ENCODE data around the gene CERK.

CERK gene

DNA sequence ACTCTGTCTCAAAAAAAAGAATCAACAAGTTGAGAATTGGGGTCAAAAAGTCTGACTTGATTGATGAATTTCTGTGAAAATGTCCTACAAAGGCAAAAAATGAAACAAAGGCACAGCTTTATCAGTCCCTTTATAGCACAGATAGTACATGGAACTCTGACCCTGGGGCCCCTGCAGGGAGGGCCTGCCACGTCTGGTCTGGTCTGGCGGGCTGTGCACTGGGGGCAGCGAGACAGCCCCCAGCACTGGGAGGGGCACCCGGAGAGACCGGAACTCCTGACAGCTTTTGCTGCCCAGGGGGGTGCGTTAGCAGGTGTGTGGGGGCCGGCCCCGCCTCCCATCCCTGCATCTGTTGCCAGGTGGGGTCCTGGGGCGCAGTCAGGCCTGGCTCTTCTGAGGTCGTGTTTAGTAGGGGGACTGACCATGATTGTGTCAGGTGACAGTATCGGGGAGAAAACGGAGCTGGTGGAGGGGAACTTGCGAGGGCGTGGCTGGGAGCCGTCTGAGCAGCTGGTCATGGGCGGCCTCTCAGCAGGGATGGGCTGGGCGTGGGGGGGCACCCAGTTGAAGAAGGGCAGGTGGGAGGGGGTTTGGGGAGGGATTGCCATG is 66.1 kb downstream of the CERK start:
- TF ChIP-seq GATA3 (IDR thresholded peaks at IDR 0.05; ENCODE audit: low read depth, low read length) (no peak), GATA2 (IDR thresholded peaks at IDR 0.05; ENCODE audit: low read depth, low read length) (no peak)

GRCh38 chr22:46669201-46669600 is 68.9 kb downstream of the CERK start:
- no peak for TF ChIP-seq GATA3 (IDR thresholded peaks at IDR 0.05; ENCODE audit: low read depth, low read length)
- no peak for TF ChIP-seq GATA2 (IDR thresholded peaks at IDR 0.05; ENCODE audit: low read depth, low read length)

DNA sequence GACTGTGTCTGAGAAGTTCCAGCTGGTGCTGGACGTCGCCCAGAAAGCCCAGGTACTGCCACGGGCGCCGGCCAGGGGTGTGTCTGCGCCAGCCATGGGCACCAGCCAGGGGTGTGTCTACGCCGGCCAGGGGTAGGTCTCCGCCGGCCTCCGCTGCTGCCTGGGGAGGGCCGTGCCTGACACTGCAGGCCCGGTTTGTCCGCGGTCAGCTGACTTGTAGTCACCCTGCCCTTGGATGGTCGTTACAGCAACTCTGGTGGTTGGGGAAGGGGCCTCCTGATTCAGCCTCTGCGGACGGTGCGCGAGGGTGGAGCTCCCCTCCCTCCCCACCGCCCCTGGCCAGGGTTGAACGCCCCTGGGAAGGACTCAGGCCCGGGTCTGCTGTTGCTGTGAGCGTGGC is 69.9 kb downstream of the CERK start:
- no peak for TF ChIP-seq GATA3 (IDR thresholded peaks at IDR 0.05; ENCODE audit: low read depth, low read length)
- TF ChIP-seq GATA2 (IDR thresholded peaks at IDR 0.05; ENCODE audit: low read depth, low read length), result no peak

- TF ChIP-seq GATA3 (IDR thresholded peaks at IDR 0.05; ENCODE audit: low read depth, low read length) (no peak), GATA2 (IDR thresholded peaks at IDR 0.05; ENCODE audit: low read depth, low read length) (no peak)
These were observed 70.8 kb downstream of the CERK start for GRCh38 chr22:46667245-46667623.

DNA sequence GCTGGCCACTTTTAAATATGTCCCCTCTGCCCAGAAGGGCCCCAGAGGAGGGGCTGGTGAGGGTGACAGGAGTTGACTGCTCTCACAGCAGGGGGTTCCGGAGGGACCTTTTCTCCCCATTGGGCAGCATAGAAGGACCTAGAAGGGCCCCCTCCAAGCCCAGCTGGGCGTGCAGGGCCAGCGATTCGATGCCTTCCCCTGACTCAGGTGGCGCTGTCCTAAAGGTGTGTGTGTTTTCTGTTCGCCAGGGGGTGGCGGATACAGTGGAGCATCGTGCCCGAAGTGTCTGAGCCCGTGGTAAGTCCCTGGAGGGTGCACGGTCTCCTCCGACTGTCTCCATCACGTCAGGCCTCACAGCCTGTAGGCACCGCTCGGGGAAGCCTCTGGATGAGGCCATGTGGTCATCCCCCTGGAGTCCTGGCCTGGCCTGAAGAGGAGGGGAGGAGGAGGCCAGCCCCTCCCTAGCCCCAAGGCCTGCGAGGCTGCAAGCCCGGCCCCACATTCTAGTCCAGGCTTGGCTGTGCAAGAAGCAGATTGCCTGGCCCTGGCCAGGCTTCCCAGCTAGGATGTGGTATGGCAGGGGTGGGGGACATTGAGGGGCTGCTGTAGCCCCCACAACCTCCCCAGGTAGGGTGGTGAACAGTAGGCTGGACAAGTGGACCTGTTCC is 71.3 kb downstream of the CERK start:
- TF ChIP-seq GATA2 (IDR thresholded peaks at IDR 0.05; ENCODE audit: low read depth, low read length) (no peak), GATA3 (IDR thresholded peaks at IDR 0.05; ENCODE audit: low read depth, low read length) (no peak)

- TF ChIP-seq GATA3 (IDR thresholded peaks at IDR 0.05; ENCODE audit: low read depth, low read length) (no peak), GATA2 (IDR thresholded peaks at IDR 0.05; ENCODE audit: low read depth, low read length) (no peak)
These were observed 72.2 kb downstream of the CERK start for GRCh38 chr22:46665751-46666280.

GRCh38 chr22:46665151-46665695 is 72.8 kb downstream of the CERK start:
- no peak for TF ChIP-seq GATA2 (IDR thresholded peaks at IDR 0.05; ENCODE audit: low read depth, low read length)
- TF ChIP-seq GATA3 (IDR thresholded peaks at IDR 0.05; ENCODE audit: low read depth, low read length), result no peak

GRCh38 chr22:46664301-46664855 is 73.7 kb downstream of the CERK start:
- TF ChIP-seq GATA3 (IDR thresholded peaks at IDR 0.05; ENCODE audit: low read depth, low read length), result no peak
- no peak for TF ChIP-seq GATA2 (IDR thresholded peaks at IDR 0.05; ENCODE audit: low read depth, low read length)

DNA sequence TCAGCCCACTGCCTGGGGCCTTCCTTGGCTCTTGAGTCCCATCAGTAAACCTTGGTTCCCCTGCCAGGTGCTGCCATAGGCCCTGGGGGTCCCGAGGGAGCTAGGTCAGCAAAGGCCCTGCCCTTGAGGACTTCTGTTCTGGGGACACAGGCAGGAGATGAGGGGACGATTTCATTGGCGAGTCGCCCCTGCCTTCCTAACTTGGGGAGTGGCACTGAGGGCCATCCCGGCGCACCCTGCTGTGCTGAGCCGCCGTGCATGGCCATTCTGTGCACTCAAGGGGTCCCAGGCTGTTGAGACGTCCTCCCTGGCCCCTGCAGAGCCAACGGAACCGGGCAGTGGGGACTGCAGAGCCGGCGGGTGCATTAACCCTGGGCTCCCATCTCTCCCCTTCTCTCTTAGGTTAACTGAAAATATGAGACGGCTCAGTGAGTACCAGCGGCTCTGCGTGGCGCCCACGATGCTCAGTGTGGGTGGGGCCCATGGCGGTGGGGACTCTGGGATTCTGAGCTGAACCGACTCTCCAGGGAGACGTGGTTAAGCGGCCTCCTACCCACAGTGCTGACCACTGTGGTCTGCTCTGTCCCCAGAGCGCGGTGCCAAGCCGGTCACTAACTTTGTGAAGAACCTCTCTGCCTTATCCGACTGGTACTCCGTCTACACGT is 74.5 kb downstream of the CERK start:
- TF ChIP-seq GATA3 (IDR thresholded peaks at IDR 0.05; ENCODE audit: low read depth, low read length), result no peak
- TF ChIP-seq GATA2 (IDR thresholded peaks at IDR 0.05; ENCODE audit: low read depth, low read length), result no peak

DNA sequence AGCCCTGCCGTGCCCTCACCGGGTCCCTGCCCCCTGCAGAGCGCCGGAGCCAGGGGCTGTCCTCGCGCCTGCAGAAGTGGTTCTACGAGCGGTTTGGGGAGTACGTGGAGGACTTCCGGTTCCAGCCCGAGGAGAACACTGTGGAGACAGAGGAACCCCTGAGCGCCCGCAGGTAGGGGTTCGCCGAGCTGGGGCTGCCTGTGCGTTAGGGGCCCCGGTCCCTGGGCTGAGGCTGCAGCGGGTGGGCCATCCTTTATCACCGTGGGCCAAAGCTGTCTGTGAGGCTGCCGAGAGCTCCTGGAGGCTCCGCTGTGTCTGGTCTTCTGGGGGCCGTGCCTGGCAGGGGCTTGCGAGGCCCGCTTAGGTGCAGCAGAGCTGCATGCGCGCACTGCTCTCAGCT is 75.1 kb downstream of the CERK start:
- no peak for TF ChIP-seq GATA3 (IDR thresholded peaks at IDR 0.05; ENCODE audit: low read depth, low read length)
- TF ChIP-seq GATA2 (IDR thresholded peaks at IDR 0.05; ENCODE audit: low read depth, low read length), result no peak

- TF ChIP-seq GATA3 (IDR thresholded peaks at IDR 0.05; ENCODE audit: low read depth, low read length), result no peak
- no peak for TF ChIP-seq GATA2 (IDR thresholded peaks at IDR 0.05; ENCODE audit: low read depth, low read length)
These were observed 75.8 kb downstream of the CERK start for GRCh38 chr22:46662226-46662625.

DNA sequence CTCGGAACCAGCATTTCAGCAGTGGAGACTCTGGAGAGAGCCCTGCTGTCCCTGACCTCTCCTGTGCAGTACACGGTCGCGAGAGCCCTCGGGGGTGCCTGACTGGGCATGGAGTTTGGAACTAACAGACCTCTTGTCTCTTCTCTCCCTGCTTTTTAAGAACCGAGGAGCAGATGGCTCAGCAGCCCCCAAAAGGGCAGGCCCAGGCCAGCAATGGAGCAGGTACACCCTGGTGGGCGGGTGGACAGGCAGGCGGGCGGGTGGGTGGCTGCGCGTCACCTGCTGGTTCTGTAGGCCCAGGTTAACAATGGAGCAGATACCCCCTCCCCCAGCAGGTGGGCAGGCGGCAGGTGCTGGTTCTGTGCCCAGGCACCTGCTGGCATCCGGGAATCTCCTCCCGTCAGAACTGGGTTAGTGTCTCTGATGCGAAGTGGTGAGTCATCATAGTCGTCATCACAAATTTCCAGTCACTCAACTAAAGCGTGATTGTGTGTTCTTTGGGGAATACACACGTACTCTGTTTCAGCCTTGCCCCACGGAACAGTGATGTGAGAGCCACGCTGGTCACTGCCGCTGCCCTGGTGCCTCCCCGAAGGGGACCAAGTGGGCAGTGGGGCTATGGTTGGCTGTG is 76.7 kb downstream of the CERK start:
- TF ChIP-seq GATA3 (IDR thresholded peaks at IDR 0.05; ENCODE audit: low read depth, low read length) (no peak), GATA2 (IDR thresholded peaks at IDR 0.05; ENCODE audit: low read depth, low read length) (no peak)

GRCh38 chr22:46660604-46661201 is 77.3 kb downstream of the CERK start:
- peak; percentile 93 for TF ChIP-seq GATA2 (IDR thresholded peaks at IDR 0.05; ENCODE audit: low read depth, low read length)
- no peak for TF ChIP-seq GATA3 (IDR thresholded peaks at IDR 0.05; ENCODE audit: low read depth, low read length)
